Measurements from ENCODE around the gene SLC35F6.
"Not testable (repeated sequence)": the region's sequence is repeated elsewhere in the genome, so short reads cannot be mapped to it uniquely, and the experiment has no call there.

Gene SLC35F6

DNA sequence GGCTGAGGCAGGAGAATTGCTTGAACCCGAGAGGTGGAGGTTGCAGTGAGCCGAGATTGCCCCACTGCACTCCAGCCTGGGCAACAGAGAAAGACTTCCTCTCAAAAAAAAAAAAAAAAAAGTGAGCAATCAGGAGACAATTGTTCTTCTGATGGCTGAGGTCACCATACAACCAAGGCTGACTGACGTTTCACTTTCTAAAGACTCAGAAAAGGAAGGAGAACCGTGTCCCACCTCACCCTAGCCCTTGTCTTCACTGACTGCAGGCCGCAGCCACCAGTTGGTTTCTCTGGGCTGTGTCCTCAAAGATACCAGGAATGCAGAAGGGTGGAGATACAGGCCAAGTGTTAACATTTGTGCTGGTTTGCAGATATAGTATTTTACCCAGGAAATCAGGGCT is 7.7 kb upstream of the SLC35F6 start:
- no peak for DNase-seq (ENCODE audit: low read depth)

GRCh38 chr2:26757873-26758789 is 6.0 kb upstream of the SLC35F6 start:
- no peak for DNase-seq (ENCODE audit: low read depth)

DNA sequence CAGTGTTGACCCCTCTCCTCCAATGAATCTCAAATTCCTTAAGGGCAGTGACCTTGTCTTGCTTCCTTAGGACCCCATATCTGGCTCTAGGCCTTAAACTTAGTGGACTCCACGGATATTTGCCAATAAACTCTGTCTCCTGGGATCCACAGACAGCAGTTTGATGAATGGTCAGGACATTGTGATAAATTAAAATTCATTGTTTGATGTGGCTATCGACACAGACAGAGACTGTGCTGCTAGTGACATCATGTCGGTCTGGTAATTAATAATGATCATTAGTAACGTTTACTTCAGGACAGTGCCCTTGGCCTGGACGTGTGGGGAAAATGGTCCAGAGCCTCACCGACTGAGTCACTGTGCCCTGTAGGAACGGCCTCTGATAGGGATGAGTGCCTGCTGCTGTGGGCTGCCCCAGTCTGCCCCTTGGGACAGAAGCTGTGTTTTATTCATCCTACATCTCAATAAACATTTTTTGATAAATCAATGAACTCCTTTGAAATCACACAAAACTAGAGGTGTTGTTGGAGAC is 5.2 kb upstream of the SLC35F6 start:
- DNase-seq (ENCODE audit: low read depth), result no peak

GRCh38 chr2:26759845-26760244 is 4.2 kb upstream of the SLC35F6 start:
- no peak for DNase-seq (ENCODE audit: low read depth)

DNA sequence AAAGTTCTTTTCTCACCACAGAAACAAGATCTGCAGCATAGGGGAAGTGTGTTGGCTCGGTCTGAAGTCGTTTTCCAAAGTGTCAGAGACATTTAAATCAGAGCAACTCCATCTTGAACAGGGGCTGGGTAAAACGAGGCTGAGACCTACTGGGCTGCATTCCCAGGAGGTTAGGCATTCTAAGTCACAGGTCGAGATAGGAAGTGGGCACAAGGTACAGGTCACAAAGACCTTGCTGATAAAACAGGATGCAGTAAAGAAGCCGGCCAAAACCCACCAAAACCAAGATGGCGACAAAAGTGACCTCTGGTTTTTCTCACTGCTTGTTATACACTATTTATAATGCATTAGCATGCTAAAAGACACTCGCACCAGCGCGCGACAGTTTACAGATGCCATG is 3.1 kb upstream of the SLC35F6 start:
- not testable (repeated sequence) for DNase-seq (ENCODE audit: low read depth)

- DNase-seq (ENCODE audit: low read depth), result no peak
Observed at GRCh38 chr2:26763019-26763418, 1.1 kb upstream of the SLC35F6 start.

- DNase-seq (ENCODE audit: low read depth), result no peak
Observed at GRCh38 chr2:26764906-26765305, 822 bp downstream of the SLC35F6 start.

DNA sequence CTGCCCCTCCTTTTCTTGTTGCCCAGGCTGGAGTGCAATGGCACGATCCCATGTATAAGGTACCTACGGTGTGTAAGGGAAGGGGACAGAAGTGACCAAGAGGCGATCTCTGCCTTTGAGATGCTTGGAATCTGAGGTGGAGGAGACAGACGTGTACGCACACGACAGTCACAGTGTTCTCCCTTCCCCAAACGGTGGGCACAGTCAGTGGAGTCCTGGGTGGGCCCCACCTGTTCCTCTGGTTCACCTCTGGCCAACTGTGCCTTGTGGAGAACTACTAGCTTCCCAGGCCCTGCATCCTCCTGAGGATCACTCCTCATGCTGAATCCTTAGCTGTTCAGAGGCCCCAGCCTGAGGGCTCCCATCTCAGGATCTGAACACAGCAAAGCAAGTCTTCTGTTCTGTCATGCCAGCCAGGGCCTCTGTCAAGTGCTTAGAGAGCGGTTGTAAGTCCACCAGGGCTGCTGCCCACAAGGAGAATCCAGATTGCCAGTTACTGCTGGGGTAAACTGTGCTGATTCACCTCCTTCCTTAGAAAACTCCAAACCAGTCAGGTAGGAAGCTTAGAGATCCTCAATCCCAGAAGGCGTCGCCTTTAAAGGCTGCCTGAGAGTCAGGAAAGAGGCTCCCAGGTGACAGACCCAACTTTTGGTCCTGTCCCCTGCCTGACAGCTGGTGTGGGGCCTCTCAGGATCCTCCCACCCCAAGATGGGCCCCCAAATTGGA is 1.6 kb downstream of the SLC35F6 start:
- DNase-seq (ENCODE audit: low read depth), result no peak

GRCh38 chr2:26767129-26767528 is 3.0 kb downstream of the SLC35F6 start:
- no peak for DNase-seq (ENCODE audit: low read depth)

- no peak for DNase-seq (ENCODE audit: low read depth)
Observed at GRCh38 chr2:26767894-26768487, 3.9 kb downstream of the SLC35F6 start.

GRCh38 chr2:26768759-26769088 is 4.6 kb downstream of the SLC35F6 start:
- DNase-seq (ENCODE audit: low read depth), result no peak

- no peak for DNase-seq (ENCODE audit: low read depth)
Observed at GRCh38 chr2:26769089-26769761, 5.1 kb downstream of the SLC35F6 start.

- DNase-seq (ENCODE audit: low read depth), result no peak
Observed at GRCh38 chr2:26770986-26771586, 7.0 kb downstream of the SLC35F6 start.

GRCh38 chr2:26772064-26773001 is 8.2 kb downstream of the SLC35F6 start:
- DNase-seq (ENCODE audit: low read depth), result no peak

DNA sequence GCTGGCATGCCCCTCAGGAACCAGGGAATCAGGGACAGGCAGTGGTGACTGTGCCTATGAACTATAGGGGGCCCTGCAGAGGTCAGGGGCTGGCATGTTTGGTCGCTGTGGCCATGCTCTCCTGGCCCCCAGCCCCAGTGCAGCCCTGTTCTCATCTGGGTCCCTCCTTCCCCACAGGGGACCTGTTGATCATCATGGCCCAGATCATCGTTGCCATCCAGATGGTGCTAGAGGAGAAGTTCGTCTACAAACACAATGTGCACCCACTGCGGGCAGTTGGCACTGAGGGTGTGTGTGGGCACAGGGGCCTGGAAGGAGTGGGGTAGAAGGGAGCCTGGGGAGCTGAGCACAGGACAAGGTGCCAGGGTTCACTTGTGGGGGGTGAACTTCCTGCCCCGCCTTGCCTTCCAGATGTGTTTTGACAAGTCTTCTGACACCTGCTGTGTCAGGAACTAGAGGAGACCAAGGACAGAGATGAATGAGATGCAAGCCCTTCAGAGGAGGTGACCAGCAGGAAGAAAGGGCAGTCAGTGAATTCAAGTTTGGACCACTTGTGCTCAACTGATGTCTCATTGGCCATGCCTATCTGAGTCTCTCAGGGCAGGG is 12.2 kb downstream of the SLC35F6 start:
- no peak for DNase-seq (ENCODE audit: low read depth)

DNA sequence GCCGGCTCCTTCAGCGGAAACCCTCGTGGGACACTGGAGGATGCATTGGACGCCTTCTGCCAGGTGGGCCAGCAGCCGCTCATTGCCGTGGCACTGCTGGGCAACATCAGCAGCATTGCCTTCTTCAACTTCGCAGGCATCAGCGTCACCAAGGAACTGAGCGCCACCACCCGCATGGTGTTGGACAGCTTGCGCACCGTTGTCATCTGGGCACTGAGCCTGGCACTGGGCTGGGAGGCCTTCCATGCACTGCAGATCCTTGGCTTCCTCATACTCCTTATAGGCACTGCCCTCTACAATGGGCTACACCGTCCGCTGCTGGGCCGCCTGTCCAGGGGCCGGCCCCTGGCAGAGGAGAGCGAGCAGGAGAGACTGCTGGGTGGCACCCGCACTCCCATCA is 14.0 kb downstream of the SLC35F6 start:
- DNase-seq (ENCODE audit: low read depth), result no peak

- DNase-seq (ENCODE audit: low read depth), result no peak
Observed at GRCh38 chr2:26778507-26778906, 14.4 kb downstream of the SLC35F6 start.

DNA sequence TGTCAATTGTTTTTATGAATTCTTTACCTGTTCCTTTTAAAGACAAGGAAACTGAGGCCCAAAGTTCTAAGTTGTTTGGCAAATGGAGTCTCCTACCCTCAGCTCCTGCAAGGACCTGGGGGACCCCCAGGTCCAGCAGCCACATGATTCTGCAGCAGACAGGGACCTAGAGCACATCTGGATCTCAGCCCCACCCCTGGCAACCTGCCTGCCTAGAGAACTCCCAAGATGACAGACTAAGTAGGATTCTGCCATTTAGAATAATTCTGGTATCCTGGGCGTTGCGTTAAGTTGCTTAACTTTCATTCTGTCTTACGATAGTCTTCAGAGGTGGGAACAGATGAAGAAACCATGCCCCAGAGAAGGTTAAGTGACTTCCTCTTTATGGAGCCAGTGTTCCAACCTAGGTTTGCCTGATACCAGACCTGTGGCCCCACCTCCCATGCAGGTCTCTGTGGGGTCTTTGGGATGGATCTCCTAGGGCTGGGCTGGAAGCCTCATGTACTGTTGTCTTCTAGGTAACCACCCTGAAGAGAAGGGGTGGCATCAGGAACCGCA is 16.2 kb downstream of the SLC35F6 start:
- no peak for DNase-seq (ENCODE audit: low read depth)

GRCh38 chr2:26782876-26783704 is 19.0 kb downstream of the SLC35F6 start:
- DNase-seq (ENCODE audit: low read depth), result no peak
